Activated T-cell treated with anti-CD3 and anti-CD28 coated beads, Interleukin-2, amount 50 U/mL, for 24 hours (primary cell): ENCODE measurements around the gene ZDHHC22.

Experiments
- DNase-seq: peaks from one replicate; pipeline ENCODE4 v3.0.0-alpha.2; 2020
- H3K27ac Mint-ChIP-seq: 2 replicates; pipeline ENCODE4 v1.8.0; 2020; ENCODE audit warnings: mild to moderate bottlenecking, mixed read lengths
- H3K27me3 Mint-ChIP-seq: 2 replicates; pipeline ENCODE4 v1.8.0; 2020; ENCODE audit warnings: mixed read lengths
- H3K36me3 Mint-ChIP-seq: 2 replicates; pipeline ENCODE4 v1.8.0; 2020; ENCODE audit warnings: low read depth, mixed read lengths
- H3K4me1 Mint-ChIP-seq: 2 replicates; pipeline ENCODE4 v1.8.0; 2020; ENCODE audit warnings: low read depth, mixed read lengths
- H3K4me3 Mint-ChIP-seq: 2 replicates; pipeline ENCODE4 v1.8.0; 2020; ENCODE audit warnings: mild to moderate bottlenecking, moderate library complexity, mixed read lengths
- H3K9me3 Mint-ChIP-seq: 2 replicates; pipeline ENCODE4 v1.8.0; 2020; ENCODE audit warnings: mixed read lengths

The ZDHHC22 gene, protein sequence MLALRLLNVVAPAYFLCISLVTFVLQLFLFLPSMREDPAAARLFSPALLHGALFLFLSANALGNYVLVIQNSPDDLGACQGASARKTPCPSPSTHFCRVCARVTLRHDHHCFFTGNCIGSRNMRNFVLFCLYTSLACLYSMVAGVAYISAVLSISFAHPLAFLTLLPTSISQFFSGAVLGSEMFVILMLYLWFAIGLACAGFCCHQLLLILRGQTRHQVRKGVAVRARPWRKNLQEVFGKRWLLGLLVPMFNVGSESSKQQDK

DNA sequence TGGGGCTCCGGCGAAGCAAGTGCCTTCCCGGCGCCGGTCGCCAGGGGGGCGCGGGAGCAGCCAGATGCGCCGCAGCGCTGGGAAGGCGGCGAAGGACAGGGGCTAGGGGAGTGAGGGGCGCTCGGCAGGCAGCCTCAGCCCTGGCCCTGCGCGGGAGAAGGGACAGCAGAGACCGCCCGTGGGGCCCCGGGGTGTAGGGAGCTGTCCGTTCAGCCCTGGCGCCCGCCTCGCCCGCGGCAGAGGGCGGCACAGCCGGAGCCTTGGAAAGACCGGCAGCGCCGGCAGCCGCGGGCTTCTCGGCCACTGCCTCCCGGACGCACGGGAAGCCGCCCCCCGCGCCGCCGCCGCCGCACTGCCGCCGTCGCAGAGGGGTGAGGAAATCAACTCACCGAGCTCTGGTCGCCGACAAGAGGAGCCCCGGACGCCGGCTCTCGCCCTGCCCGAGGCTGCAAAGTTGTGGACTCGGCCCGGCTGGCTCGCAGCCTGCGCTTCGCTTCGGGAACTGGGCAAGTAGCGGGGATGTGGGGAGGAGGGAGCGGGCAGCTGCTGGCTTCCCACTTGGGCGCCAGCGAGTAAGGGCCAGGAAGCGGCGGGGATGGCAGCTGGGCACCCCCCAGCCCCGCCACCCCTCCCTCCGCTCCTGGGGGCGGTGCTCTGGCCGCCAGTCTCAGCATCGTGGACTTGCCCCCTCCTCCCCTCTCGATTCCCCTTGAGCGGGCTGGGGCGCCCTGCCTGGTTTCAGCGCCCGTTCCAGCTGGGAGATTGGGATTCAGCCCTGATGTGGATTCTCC lies at the start of gene ZDHHC22:
Gene ZDHHC22, minus strand, starts transcription at position 578 of the 791 bp plus-strand sequence. CDS start 2,053 bp downstream, outside the sequence.
- Mint-ChIP-seq H3K4me3 (peak within 1 kb of the TSS; percentile 55), H3K9me3 (no peaks in the 10 kb centered on the region), H3K27me3 (peaks cover 85% of the 10 kb centered on the region), H3K4me1 (peaks cover 19% of the 10 kb centered on the region), H3K36me3 (no peaks in the 10 kb centered on the region), H3K27ac (no peak within 1 kb of the TSS)
- peak; percentile 50 for DNase-seq

DNA sequence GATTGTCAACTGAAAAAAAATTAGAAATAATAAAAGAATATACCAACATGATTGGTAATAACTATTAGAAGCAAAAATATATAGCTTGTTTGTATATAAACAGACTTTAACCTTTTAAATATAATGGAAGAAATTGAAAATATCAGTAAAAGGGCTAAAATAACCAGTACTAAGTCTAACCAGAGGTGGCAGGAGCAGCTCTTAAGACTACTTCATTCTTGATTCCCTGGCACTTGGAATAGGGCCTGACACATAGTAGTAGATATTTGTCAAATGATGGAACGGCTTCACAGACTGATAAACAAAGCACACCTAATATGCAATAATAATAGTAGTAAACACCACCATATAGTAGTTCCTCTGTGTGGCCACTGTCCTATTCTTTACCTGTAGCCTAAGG lies 49.4 kb upstream of the ZDHHC22 start:
- no peaks in the 10 kb centered on the region for H3K4me1 Mint-ChIP-seq
- H3K36me3 Mint-ChIP-seq, result no peaks in the 10 kb centered on the region
- no peak overlapping the region for H3K27ac Mint-ChIP-seq
- no peak for DNase-seq
- H3K4me3 Mint-ChIP-seq, result no peak overlapping the region
- peaks cover 17% of the 10 kb centered on the region for H3K27me3 Mint-ChIP-seq
- no peaks in the 10 kb centered on the region for H3K9me3 Mint-ChIP-seq

DNA sequence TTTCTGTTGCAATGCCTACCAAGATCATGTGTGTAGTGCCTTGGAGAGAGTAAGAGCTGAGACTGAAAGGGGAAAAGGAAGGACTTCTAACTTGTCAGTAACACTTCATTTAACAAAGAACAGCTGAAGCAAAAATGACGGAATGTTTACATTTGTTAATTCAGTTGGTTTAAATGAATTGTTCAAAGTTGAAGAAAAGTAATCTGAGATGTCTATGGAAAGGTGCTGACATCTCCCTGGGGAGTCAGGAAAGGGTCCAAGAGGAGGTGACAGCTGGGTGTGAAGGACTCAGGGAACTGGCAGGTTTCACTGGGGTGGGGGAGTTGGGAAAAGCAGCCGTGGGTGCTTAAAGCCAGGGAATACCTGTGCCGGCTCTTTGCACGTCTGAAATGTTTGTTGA lies 47.9 kb upstream of the ZDHHC22 start:
- peaks cover 24% of the 10 kb centered on the region for H3K27me3 Mint-ChIP-seq
- H3K9me3 Mint-ChIP-seq, result no peaks in the 10 kb centered on the region
- peaks cover 5% of the 10 kb centered on the region for H3K4me1 Mint-ChIP-seq
- no peak overlapping the region for H3K27ac Mint-ChIP-seq
- H3K36me3 Mint-ChIP-seq, result no peaks in the 10 kb centered on the region
- no peak overlapping the region for H3K4me3 Mint-ChIP-seq
- no peak for DNase-seq

DNA sequence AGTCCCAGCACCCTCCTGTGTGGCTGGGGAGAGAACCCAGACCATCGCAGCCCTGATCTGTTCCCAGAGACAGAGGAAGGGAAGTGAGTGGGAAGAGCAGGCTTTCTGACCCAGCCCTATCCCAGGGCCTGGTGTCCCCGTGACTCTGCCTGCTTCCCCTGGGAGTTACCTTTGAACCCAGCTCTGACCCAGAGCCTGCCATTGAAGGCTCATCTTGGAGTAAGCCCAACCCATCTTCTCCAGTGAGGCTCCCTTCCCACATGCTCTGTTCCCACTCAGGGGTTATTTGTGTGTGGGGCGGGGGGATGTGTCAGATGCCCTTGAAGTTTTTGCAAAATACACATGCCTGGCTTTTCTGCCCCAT lies 46.0 kb upstream of the ZDHHC22 start:
- no peak for DNase-seq
- no peak overlapping the region for H3K27ac Mint-ChIP-seq
- H3K4me3 Mint-ChIP-seq, result no peak overlapping the region
- peaks cover 42% of the 10 kb centered on the region for H3K27me3 Mint-ChIP-seq
- no peaks in the 10 kb centered on the region for H3K9me3 Mint-ChIP-seq
- H3K36me3 Mint-ChIP-seq, result no peaks in the 10 kb centered on the region
- H3K4me1 Mint-ChIP-seq, result peaks cover 14% of the 10 kb centered on the region

DNA sequence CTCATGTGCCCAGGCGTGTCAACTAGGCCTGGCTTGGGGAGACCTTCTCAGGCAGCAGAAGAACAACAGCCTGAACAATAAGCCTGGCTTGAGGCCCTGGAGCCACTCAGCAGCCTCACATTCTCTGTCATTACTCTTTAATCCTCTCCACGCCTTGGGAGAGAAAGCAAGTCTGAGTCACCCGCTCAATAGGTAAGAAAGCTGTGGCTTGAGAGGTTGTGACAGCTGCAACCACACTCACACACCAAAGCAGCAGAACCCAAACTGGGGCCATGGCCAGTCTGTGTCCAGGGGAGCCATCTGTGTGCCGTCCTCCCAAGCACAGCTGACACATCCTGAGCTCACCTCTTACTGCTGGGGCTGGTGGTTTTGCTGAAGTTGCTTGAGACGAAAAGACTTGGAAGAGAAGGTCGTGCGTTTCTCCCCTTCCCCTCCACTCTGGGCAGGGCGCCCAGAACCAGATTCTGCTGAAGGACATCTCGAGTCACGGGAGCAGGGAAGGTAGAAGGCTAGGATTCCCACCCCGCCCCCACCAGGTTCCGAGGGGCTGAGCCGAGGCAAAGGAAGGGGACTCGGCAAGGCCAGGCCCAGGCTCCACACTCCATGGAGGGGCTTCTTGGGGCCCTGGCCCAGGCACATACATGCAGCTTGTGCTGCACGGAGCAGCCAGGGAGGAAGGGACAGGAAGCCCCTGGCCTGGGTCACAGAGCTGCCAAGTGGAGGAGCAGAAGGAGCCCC lies 45.5 kb upstream of the ZDHHC22 start:
- H3K27ac Mint-ChIP-seq, result no peak overlapping the region
- no peak overlapping the region for H3K4me3 Mint-ChIP-seq
- H3K4me1 Mint-ChIP-seq, result peaks cover 18% of the 10 kb centered on the region
- H3K36me3 Mint-ChIP-seq, result no peaks in the 10 kb centered on the region
- no peaks in the 10 kb centered on the region for H3K9me3 Mint-ChIP-seq
- peaks cover 46% of the 10 kb centered on the region for H3K27me3 Mint-ChIP-seq
- DNase-seq, result no peak

DNA sequence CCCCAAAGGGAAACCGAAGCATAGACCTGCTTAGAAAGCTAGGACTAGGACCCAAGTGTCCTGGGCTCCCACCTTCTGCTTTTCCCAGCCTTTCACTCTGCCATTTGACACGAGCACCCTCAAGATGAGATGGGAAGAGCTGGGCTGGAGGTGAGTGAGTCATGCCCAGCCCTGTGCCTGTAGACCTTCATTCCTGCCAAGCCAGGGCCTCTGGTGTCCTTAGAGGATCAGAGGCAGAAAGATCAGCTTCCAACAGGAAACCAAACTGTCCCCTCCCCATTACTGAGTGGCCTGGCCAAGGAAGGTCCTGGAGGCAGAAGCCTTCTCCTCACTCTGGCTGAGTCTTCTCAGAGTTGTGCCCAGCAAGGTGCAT lies 43.5 kb upstream of the ZDHHC22 start:
- H3K4me1 Mint-ChIP-seq, result peaks cover 22% of the 10 kb centered on the region

DNA sequence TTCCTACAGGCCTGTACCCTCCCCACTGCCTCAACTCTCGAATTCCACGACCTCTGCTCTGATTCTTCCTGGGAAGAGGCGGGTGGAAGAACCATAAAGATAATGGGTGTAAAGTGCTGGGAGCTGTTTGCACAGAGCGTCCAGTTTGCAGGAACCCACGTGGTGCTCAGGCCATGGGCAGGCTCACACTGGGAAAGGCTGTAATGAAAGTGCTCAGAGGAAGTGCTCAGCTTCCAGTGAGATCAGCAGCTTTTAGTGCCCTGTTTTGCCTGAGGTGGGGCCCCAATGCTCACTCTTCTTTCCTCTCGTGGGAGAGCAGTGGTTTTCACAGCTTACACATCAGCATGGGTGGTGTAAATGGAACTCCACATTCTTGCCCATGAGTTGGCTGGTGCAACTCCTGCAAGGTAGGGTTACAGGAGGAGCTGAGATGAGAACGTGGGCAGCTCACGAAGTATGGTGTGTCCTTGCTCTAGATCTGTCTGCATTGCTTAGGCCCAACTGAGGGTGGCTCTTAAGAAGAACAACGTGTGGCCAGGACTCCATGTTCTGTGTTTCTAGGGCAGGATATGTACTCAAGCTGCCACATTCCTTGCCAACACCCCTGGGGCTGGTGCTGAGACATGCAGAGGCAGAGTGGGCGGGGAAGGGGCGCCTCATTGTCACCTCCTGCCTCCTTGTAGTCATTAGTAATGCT lies 43.0 kb upstream of the ZDHHC22 start:
- peaks cover 62% of the 10 kb centered on the region for H3K27me3 Mint-ChIP-seq
- no peak overlapping the region for H3K4me3 Mint-ChIP-seq
- no peaks in the 10 kb centered on the region for H3K9me3 Mint-ChIP-seq
- H3K27ac Mint-ChIP-seq, result no peak overlapping the region
- no peak for DNase-seq
- peaks cover 22% of the 10 kb centered on the region for H3K4me1 Mint-ChIP-seq
- H3K36me3 Mint-ChIP-seq, result no peaks in the 10 kb centered on the region

More for the DNA sequence above, 43.5 kb upstream of the ZDHHC22 start:
- Mint-ChIP-seq H3K36me3 (no peaks in the 10 kb centered on the region), H3K4me3 (no peak overlapping the region), H3K27ac (no peak overlapping the region), H3K9me3 (no peaks in the 10 kb centered on the region), H3K27me3 (peaks cover 60% of the 10 kb centered on the region)
- DNase-seq, result no peak

DNA sequence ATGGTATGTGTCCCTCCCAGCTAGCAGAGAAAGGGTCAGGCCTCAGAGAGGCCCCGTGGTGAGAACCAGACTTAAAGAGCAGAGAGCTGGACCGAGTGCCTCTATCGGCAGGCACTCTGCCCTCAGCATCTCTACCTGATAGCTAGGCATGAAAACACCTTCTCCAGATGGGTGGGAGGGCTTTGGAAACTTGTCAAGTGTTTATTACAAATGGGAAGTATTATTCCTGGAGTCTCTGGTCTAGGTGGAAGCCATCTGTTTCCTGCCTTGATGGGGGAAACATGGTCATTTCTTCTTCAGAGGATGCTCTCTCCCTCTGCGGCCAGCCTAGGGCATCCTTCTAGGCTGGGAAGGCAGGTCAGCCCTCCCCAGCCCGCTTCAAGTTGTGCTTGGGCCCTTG lies 42.3 kb upstream of the ZDHHC22 start:
- Mint-ChIP-seq H3K36me3 (no peaks in the 10 kb centered on the region), H3K27me3 (peaks cover 62% of the 10 kb centered on the region), H3K9me3 (no peaks in the 10 kb centered on the region), H3K27ac (no peak overlapping the region), H3K4me3 (no peak overlapping the region), H3K4me1 (peaks cover 22% of the 10 kb centered on the region)
- DNase-seq, result no peak

DNA sequence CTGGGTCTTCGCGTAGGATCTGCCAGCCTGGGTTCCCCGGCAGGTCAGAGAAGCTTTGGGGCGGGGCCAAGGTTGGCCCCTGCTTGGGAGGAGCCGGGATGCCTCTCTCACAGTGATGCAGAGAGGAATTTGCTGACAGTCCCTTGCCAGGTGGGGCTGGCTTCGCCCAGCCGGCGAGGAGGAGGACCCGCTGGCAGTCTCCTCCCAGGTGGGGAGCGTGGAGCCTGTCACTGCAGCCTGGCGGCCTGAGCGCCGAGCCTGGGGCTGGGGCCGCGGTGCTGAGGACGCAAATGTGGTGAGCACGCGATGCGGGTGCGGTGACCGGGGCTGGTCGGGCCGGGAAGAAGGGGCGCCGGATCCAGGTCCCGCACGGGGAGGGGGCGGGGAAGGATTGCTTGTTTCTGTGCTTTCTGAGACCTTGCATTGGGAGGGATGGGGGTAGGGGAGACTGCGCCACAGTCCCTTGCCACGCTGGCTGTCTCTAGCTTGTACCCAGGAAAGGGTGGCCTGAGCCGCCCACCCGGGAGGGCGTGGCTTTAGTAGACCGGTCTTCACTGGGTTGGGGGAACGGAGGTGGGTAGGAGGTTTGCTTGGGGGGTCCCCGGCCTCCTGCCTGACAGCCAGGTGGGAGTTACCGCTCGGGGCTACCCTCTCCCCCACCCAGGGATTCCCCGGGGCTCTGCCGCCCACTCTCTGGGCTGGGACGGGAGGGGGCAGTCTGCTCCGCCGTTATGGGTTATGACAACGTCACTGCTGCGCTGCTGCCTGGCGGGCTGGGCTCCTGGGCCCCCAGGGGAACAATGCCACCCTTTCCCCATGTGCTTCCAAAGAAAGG lies 40.2 kb upstream of the ZDHHC22 start, which contains the start of gene TMEM63C:
Gene TMEM63C, plus strand, starts transcription at position 196 of the 835 bp plus-strand sequence. CDS start 37,016 bp downstream, outside the sequence.
- H3K4me3 Mint-ChIP-seq, result peak within 1 kb of the TSS; percentile 74
- peak; percentile 76 for DNase-seq
- peaks cover 60% of the 10 kb centered on the region for H3K27me3 Mint-ChIP-seq
- H3K4me1 Mint-ChIP-seq, result peaks cover 22% of the 10 kb centered on the region
- no peak within 1 kb of the TSS for H3K27ac Mint-ChIP-seq
- H3K36me3 Mint-ChIP-seq, result no peaks in the 10 kb centered on the region
- no peaks in the 10 kb centered on the region for H3K9me3 Mint-ChIP-seq

DNA sequence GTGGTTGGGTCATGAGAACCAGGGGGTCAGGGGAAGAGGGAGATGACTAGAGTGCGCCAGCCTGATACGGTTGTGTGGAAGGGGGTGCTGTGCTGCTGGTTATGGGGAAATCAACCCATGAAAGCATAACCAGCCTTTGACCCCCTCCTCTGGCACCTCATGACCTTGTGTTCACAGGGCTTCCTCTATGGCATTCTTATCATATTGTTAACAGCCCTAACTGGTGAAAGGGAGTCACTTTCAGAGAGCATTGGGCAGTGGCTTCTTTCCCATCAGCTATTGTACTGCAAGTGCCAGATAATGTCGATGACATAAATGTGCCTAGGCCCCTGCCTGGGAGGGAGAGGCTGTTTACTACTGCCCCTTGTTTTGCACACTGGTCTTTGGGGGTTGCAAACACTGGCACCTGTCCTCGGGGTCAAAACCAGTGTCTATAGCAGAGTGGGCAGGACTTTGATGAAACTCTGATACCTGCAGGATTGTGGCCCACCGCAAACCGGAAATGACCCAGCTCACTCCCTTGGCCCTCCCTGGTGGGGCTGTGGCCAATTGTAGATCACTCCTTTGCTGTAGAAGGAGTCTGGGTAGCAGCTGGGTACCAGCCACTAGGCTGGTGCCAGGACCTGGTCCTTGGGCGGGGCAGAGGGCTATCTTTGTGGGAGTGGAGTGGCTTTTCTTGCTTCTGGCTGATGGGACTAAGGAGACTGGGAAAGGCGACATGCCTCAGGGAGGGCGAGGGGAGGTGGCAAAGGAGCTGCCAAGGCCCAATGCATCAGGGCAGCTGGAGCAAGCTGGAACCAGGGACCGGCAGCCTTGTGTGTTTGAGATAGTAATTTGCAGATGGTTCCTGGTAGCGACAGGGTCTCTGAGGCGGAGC lies 39.4 kb upstream of the ZDHHC22 start:
- H3K4me1 Mint-ChIP-seq, result peaks cover 22% of the 10 kb centered on the region
- DNase-seq, result no peak
- H3K27ac Mint-ChIP-seq, result no peak overlapping the region
- H3K4me3 Mint-ChIP-seq, result peak overlapping the region; percentile 74
- no peaks in the 10 kb centered on the region for H3K36me3 Mint-ChIP-seq
- peaks cover 60% of the 10 kb centered on the region for H3K27me3 Mint-ChIP-seq
- no peaks in the 10 kb centered on the region for H3K9me3 Mint-ChIP-seq

DNA sequence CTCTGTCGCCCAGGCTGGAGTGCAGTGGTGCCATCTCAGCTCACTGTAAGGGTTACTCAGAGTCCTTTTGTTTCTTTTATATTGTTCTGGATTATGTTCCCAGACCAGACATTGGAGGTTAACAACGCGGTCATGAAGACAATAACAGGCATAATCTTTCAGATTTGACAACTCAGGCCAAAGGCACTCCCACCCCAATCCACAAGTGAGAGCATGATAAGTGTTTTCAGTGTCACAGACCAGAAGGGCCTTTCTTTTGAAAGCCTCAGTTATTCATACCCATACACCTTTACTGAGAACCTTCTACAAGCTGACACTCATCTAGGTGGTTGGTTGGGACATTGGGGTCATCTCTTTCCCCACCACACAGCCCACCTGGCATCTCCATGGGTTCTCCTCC lies 37.1 kb upstream of the ZDHHC22 start:
- Mint-ChIP-seq H3K36me3 (no peaks in the 10 kb centered on the region), H3K27ac (no peak overlapping the region), H3K4me3 (no peak overlapping the region), H3K9me3 (no peaks in the 10 kb centered on the region), H3K4me1 (peaks cover 12% of the 10 kb centered on the region), H3K27me3 (peaks cover 48% of the 10 kb centered on the region)
- DNase-seq, result no peak

DNA sequence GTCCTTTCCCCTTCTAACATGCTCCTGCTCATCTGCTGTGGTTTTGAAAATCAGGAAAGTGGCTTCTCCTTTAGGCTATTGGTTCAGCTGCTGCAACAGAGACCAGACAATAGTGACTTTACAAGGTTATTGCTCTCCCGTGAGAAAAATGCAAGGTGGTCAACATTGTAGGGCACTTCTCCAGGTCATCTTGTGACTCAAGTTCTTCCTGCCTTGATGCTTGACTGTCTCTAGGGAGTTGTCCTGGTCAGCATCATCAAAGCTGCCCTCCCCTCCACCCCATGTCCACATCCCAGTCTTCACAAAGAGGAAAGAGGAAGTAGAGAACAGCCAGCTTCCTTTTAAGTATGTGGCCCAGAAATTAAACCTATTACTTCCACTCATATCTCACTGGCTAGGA lies 36.1 kb upstream of the ZDHHC22 start:
- no peak overlapping the region for H3K4me3 Mint-ChIP-seq
- peaks cover 8% of the 10 kb centered on the region for H3K4me1 Mint-ChIP-seq
- H3K9me3 Mint-ChIP-seq, result no peaks in the 10 kb centered on the region
- H3K36me3 Mint-ChIP-seq, result no peaks in the 10 kb centered on the region
- H3K27me3 Mint-ChIP-seq, result peaks cover 46% of the 10 kb centered on the region
- DNase-seq, result no peak
- no peak overlapping the region for H3K27ac Mint-ChIP-seq

DNA sequence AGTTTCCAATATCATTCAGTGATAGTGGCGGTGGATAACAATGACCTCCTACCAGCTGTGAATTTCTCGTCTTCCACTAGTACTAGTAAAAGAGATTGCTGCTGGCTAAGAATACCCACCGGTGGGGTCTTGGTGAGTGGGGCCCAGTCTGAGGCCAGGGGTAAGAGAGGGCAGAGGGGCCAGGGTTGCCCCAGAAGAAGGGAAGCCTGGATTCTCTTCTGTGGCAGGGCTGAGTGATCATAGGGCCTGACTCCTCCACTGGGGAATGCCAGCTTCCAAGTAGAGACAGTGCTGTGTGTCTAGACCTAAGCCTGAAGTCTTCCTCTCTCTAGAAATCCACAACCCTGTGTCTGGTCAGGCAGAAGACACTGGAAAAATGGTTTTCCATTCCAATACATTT lies 34.3 kb upstream of the ZDHHC22 start:
- Mint-ChIP-seq H3K27ac (no peak overlapping the region), H3K9me3 (peaks cover 10% of the 10 kb centered on the region), H3K27me3 (peaks cover 35% of the 10 kb centered on the region), H3K4me3 (no peak overlapping the region), H3K4me1 (no peaks in the 10 kb centered on the region), H3K36me3 (no peaks in the 10 kb centered on the region)
- no peak for DNase-seq
